CD4-positive, alpha-beta T cell treated with Interleukin-6 for 4 hours (primary cell): ENCODE results near the gene DSC2.

Experiments
- DNase-seq: peaks from one replicate; pipeline ENCODE4 v3.0.0-alpha.2; 2020; ENCODE audit warnings: mixed read lengths

Gene DSC2

DNA sequence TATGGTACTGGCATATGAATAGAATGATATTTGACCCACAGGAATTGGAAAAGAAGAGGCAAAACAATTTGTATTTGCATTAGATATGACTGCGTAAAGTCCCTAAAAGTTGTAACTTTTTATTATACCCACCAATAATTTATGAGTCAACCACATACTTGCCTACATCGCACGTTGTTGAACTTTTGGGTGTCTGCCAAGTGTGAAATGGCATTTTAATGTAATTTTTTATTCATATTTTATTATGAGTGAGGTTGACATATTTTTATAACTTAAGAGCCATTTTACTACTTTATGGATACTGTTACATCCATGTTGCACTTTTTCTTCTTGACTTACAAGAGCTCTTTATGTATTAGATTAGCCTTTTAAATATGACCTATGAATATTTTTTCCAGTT, 4.6 kb downstream of the DSC2 start:
- no peak for DNase-seq

- DNase-seq, result no peak
Measured at GRCh38 chr18:31093880-31094279, 8.3 kb downstream of the DSC2 start.

GRCh38 chr18:31093294-31093693, 8.9 kb downstream of the DSC2 start:
- DNase-seq, result no peak

DNA sequence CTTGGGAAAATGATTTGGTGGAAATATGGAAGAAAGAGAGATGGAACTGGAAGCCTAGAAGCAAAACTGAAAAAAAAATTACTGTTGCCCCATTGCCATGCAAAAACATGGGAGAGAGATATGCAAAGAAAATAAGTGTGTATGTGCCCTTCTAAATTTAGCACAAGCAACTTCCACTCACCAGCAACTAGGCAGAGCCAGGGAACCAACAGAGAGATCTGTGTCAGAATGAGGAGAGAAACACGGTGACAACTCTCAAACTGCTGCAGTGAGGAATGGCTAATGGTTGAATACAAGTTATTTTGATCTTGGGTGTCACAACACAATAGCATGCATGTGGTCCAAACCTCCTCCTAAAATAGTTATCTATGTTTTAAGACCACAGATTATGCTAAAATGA, 10.9 kb downstream of the DSC2 start:
- no peak for DNase-seq

- no peak for DNase-seq
Measured at GRCh38 chr18:31088532-31088931, 13.7 kb downstream of the DSC2 start.

DNA sequence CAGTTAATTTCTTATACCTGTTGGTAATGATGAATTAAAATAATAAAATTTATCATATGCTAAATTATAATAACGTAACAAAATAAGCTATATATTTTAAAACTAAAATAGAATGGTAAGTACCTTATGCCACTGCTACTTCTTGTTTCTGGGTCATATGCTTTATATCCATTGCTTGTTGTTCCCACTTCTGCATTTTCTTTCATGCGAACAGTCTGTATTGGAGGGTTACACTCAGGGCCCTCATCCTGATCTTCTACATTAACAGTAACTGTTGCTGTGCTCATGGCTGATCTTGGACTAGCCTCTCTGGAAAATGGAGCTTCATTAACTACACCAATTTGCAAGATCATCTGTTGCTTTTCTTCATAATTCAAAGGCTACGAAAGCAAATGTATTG, 22.2 kb downstream of the DSC2 start:
- DNase-seq, result no peak

DNA sequence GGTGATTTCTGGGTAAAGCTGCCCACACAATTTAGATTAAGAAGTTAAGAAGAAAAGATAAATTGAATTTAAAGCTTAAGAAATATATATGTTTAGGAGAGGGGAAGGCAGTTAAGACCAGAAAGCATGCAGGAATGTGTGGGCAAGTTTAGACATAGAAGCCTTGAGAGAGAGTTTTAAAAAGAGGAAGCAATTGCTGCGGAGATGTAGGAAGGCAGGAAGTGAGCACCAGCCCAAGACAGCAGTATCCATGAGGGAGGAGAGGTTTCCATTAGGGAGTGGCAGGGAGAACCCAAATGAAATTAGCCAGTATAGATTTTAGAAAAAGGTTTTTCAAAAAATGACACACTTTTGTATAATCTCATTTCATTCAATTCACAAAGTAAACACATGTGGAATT, 24.3 kb downstream of the DSC2 start:
- DNase-seq, result no peak

- DNase-seq, result no peak
Measured at GRCh38 chr18:31072175-31072574, 30.0 kb downstream of the DSC2 start.

GRCh38 chr18:31070206-31070605, 32.0 kb downstream of the DSC2 start:
- DNase-seq, result no peak

DNA sequence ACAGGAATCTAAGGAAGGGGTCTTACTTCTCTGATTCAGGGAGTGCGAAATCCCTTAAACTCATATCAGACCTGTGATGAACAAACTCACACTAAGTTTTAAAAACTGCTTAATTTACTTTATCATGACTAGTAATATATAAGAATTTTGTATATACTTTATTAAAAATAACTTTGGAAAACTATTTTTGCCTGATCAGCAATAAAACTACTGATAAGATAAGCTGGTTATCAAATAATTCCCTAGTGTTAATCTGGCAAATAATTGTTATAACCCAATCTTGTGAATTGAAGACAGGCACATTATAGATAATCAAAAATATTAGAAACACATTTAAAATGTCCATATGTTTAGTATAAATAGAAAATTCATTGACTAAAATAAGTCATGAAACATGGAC, 36.0 kb downstream of the DSC2 start:
- no peak for DNase-seq

DNA sequence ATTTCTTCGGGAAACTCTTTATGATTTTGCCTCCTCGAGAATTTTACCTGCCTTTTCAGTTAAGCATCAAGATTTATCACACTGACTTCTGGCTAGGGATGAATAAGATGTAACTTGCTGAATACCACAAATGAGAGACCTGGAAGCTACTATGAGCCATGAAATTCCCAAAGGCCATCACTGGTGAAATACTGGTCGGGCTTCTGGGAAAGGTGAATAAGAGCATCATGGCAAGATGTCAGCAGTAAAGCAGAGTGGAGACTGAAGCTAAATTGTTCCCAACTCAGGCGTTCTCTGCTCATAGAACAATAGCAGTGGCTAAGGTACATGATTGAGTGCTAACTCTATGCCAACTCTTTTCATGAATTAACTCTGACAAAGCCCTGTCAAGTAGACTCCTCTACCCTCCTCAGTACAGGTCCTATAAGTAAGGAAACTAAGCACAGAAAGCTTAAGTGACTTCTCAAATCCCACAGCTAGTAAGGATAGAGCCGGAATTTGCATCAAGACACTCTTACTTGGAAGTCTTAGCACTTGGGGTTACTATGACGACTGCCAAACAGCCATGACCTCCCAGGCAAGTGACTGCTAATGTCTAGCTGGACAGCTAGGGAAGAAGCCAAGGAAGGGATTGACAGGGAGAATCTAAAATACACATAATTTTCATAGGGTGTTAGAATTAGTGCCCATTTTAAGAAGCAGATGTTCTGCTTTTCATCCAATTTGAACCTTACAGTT, 37.0 kb downstream of the DSC2 start:
- no peak for DNase-seq

- DNase-seq, result no peak
Measured at GRCh38 chr18:31064130-31064529, 38.1 kb downstream of the DSC2 start.

DNA sequence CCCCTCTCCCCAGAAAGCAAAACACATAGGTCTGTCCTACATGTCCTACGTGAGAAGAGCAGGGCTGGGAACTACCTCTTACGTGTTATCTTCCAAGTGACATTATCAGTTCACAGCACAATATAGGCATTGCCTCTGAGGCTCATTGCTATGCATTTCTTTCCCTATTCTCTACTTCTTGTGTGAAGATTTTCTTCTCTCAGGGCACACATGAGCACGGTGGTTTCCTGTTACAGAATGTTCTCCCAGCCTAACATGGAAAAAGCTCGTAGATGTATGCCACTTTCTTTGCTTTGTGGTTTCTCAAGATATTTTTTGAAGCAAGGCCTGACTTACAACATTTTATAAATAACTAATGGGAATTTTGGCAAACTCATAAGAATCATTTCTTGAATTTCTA, 40.3 kb downstream of the DSC2 start:
- DNase-seq, result no peak

- DNase-seq, result no peak
Measured at GRCh38 chr18:31058897-31059296, 43.3 kb downstream of the DSC2 start.

DNA sequence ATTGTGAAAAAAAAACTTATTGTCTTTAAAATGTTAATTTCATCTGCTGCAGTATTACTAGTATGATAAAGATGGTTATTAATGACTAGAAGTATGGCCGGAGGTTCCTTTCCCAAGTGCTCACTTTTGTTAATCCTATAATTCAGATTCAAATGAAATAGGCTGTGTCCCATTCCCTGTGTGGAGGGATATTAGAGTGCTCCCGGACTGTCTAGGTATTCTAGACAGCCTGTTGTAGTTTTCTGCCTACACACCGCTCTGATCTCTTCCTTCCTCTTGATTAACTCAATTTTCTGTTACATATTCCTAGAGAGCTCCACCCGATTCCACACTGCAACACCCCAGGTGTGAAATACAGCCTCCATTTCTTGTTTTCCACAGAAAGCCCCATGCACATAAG, 44.3 kb downstream of the DSC2 start:
- no peak for DNase-seq

DNA sequence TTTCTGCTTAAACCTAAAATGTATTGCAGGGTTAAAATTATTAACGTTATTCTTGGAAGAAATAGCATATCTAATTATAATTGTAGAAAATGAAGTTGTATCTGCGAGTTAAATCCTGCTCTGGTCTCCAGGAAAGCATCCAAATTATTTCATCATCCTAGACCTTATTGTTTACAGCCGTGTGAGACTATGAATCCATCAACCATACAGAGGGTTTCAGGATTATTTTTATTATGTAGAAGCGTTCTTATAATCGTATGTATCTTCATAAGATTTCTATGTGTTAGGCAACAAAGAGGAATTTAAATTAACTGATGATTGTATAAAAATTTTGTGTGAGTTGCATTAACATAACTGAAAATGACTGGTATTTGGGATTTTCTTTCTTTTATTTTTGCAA, 45.2 kb downstream of the DSC2 start:
- DNase-seq, result no peak

GRCh38 chr18:31056296-31056695, 45.9 kb downstream of the DSC2 start:
- no peak for DNase-seq

GRCh38 chr18:31050635-31051034, 51.6 kb downstream of the DSC2 start:
- no peak for DNase-seq

DNA sequence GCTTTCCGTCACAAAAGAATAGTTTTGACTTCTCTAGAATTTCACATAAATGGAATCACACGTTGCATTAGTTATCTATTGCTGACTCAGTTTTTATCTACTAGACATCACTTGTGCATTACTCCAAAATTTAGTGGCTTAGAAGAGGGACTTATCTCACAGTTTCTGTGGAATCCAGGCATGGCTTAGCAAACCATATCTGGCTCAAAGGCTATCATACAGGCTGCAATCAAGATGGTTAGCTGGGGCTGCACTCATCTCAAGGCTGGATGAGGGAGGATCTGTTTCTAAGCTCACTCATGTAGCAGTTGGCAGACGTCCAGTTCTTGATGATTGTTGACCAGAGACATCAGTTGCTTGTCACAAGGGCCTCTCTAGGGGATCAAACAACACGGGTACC, 53.0 kb downstream of the DSC2 start:
- no peak for DNase-seq

DNA sequence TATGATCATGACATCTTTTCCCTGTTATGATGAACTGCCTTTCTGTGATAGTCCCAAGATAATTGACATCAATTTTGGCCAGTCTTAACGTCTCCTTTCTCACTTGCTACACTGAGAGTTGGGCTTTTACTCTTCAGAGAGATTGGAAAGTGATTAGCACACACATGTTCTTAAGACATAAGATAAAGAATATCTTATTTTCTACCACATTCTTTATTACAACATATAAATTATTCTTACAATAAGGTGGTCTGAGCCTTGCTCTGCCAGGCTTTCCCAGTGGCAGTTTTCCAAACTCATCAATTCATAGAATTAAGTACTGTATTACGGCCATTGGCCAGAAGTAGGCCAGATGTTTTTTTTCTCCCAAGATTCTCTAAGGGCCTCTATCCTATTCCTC, 54.0 kb downstream of the DSC2 start:
- DNase-seq, result no peak

- DNase-seq, result no peak
Measured at GRCh38 chr18:31046916-31047315, 55.3 kb downstream of the DSC2 start.

DNA sequence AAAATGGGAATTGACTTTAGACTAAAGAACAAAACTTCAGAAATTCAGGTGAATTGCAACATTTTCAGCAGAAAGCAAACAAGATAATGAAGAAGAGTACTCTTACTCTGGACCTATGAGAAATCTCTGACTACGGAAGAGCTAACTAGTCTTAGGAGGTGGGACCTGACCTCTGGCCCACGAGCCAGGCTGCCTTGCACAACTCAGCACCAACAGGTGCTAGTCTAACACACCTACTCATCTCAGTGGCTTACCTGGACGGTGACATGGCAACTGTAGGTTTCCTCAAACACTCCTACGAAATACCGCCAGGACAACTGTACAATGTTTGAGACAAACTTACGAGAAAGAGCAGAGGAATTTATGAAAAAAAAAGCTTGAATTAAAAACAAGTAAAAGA, 56.6 kb downstream of the DSC2 start:
- DNase-seq, result no peak

- DNase-seq, result no peak
Measured at GRCh38 chr18:31044926-31045325, 57.3 kb downstream of the DSC2 start.

GRCh38 chr18:31043709-31044108, 58.5 kb downstream of the DSC2 start:
- DNase-seq, result no peak

- no peak for DNase-seq
Measured at GRCh38 chr18:31042406-31043181, 59.6 kb downstream of the DSC2 start, which contains the start of gene DSC3. DSC3 (minus strand) TSS chr18:31042742; CDS start chr18:31042660, 82 bp downstream.
